Measurements from ENCODE around the gene DCAF10. TPM values are rescaled to one million over a fixed set of nuclear protein-coding genes. Genes with fewer than 3 reads are reported as not detected.
"Not testable (repeated sequence)": the region's sequence is repeated elsewhere in the genome, so short reads cannot be mapped to it uniquely, and the experiment has no call there.

The DCAF10 gene, protein sequence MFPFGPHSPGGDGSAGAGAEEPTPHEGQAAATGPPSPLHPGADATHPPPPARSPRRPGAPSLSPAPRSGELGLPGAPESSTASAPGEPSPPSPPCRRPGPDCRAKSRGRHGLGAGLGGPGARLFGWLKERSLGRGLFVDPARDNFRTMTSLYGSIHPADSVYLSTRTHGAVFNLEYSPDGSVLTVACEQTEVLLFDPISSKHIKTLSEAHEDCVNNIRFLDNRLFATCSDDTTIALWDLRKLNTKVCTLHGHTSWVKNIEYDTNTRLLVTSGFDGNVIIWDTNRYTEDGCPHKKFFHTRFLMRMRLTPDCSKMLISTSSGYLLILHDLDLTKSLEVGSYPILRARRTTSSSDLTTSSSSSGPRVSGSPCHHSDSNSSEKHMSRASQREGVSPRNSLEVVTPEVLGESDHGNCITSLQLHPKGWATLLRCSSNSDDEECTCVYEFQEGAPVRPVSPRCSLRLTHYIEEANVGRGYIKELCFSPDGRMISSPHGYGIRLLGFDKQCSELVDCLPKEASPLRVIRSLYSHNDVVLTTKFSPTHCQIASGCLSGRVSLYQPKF
- 17.3 TPM for total RNA-seq

- ATAC-seq (peak; percentile 95), DNase-seq (ENCODE audit: low spot score) (peak; percentile 88)
These were observed at the start of gene DCAF10 for GRCh38 chr9:37800631-37801286. TSS of gene DCAF10 (plus strand) at chr9:37800797. CDS start at chr9:37800867, 70 bp downstream.

- no peak for ATAC-seq
These were observed 49.4 kb upstream of the DCAF10 start for GRCh38 chr9:37751186-37751585.

GRCh38 chr9:37751704-37752103, 48.9 kb upstream of the DCAF10 start:
- not testable (repeated sequence) for ATAC-seq; DNase-seq (ENCODE audit: low spot score)

More at GRCh38 chr9:37751186-37751585, 49.4 kb upstream of the DCAF10 start:
- DNase-seq (ENCODE audit: low spot score) = no peak

GRCh38 chr9:37752112-37752511, 48.5 kb upstream of the DCAF10 start:
- DNase-seq (ENCODE audit: low spot score); ATAC-seq: not testable (repeated sequence)

DNA sequence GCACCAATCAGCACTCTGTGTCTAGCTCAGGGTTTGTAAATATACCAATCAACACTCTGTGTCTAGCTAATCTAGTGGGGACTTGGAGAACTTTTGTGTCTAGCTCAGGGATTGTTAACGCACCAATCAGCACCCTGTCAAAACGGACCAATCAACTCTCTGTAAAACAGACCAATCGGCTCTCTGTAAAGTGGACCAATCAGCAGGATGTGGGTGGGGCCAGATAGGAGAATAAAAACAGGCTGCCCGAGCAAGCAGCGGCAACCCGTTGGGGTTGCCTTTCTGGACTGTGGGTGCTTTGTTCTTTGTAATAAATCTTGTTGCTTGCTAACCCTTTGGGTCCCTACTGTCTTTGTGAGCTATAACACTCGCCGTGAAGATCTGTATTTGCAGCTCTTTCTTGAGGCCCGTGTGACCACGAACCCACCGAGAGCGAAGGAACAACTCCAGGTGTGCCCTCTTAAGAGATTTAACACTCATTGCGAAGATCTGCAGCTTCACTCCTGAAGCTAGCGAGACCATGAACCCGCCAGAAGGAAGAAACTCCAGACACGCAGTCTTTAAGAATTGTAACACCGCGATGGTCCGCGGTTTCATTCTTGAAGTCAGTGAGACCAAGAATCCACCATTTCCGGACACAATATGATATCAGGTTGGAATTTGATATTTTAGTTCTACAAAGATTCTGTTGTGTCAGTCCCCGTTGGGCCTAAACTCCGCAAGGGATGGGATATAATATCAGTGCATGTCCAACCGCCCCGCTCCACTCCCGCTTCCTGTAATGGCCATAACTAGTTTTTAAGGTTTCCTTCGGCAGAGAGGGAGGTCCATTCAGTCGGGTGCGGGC, 47.7 kb upstream of the DCAF10 start:
- no peak for DNase-seq (ENCODE audit: low spot score)
- no peak for ATAC-seq

- ATAC-seq = peak; percentile 98
- DNase-seq (ENCODE audit: low spot score) = peak; percentile 72
These were observed 47.0 kb upstream of the DCAF10 start, which contains the start of gene TRMT10B for GRCh38 chr9:37753489-37754190. TSS of gene TRMT10B (plus strand) at chr9:37753805. CDS start at chr9:37761932, 8,127 bp downstream.

DNA sequence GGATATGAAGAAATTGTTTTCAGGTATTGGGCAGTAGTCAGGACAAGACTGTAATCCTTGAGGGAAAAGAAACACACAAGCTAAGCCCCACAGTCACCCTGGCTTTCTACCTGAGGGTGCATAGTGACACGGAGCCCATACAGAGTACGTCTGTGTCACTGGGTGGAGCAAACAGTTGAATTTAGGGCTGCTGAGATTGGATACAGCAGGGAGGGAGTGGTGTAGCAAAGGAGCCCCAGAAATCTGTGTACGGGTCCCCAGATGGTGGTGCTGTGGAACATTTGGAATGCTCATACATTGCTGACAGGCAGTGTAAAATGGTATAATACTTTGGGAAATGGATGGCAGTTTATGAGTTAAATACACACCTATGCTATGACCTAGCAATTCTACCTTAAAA, 41.9 kb upstream of the DCAF10 start:
- no peak for ATAC-seq
- DNase-seq (ENCODE audit: low spot score) = no peak

DNA sequence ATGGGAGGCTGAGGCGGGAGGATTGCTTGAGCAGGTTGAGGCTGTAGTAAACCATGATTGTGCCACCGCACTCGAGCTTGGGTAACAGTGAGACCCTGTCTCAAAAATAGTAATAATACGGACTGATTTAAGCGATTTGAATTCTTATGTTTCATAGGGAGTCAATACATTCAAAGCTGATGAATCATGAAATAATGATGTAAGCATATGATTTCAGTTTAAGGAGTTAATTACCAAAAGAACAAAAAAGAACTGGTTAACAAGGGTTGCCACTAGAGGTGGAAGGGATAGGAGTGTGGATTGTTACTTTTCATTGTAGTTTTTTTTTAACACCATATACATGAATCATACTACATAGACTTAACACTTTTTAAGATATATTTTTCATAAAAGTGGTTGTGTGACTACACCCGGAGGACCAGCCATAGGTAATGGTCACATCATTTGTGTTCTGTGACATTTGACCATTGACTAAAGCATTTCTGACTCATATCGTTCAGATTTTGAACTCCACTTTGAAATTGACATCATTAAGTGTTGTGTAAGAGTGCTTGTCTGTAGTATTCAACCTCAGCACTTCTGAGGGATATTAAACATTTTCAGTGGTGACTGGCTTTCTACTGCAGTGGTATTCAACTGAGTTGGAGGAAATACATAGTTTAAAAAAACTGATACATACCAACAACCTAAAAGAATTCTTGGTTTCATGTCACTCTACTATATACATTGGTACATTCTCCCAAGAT, 40.0 kb upstream of the DCAF10 start:
- ATAC-seq (no peak), DNase-seq (ENCODE audit: low spot score) (no peak)

GRCh38 chr9:37761511-37761910, 39.1 kb upstream of the DCAF10 start:
- DNase-seq (ENCODE audit: low spot score) (no peak), ATAC-seq (no peak)

DNA sequence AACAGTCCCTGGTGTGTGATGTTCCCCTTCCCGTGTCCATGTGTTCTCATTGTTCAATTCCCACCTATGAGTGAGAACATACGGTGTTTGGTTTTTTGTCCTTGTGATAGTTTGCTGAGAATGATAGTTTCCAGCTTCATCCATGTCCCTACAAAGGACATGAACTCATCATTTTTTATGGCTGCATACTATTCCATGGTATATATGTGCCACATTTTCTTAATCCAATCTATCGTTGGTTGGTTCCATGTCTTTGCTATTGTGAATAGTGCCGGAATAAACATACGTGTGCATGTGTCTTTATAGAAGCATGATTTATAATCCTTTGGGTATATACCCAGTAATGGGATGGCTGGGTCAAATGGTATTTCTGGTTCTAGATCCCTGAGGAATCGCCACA, 35.3 kb upstream of the DCAF10 start:
- DNase-seq (ENCODE audit: low spot score); ATAC-seq: not testable (repeated sequence)

DNA sequence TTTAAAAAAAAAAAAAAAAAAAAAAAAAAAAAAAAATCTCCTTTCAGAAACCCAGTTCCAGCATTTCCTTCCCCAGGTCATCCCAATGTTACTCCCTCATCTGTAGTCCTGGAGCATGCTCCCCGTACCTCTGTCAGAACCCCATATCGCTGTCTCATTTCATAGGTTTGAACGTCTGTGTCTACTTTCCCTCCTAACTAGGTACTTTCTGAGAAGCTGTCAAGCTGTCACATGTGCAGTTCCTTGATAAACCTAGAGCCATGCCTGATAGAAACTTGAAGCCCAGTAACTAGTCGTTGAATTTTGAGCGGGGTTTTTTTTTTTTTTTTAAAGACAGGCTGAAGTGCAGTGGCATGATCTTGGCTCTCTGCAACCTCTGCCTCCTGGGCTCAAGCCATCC, 31.3 kb upstream of the DCAF10 start:
- DNase-seq (ENCODE audit: low spot score) = no peak
- ATAC-seq = no peak

DNA sequence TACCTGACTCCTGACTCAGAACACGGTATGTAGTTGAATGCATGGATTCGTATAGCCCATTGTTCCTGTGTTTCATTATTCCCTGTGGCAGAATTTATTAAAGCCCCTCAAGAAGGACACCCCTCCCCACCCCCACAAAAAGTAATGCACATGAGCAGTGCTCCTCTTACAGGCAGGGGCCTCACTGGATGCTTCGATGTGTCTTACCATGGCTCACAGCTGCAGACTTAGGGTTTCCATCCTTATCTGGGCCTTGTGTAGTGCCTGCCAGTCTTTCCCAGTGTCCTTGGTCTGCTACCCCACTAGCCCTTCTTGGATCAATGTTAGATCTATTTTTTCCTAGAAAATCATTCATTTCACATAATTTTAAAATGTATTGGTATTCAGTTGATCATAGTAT, 30.6 kb upstream of the DCAF10 start:
- DNase-seq (ENCODE audit: low spot score) = no peak
- ATAC-seq = no peak

DNA sequence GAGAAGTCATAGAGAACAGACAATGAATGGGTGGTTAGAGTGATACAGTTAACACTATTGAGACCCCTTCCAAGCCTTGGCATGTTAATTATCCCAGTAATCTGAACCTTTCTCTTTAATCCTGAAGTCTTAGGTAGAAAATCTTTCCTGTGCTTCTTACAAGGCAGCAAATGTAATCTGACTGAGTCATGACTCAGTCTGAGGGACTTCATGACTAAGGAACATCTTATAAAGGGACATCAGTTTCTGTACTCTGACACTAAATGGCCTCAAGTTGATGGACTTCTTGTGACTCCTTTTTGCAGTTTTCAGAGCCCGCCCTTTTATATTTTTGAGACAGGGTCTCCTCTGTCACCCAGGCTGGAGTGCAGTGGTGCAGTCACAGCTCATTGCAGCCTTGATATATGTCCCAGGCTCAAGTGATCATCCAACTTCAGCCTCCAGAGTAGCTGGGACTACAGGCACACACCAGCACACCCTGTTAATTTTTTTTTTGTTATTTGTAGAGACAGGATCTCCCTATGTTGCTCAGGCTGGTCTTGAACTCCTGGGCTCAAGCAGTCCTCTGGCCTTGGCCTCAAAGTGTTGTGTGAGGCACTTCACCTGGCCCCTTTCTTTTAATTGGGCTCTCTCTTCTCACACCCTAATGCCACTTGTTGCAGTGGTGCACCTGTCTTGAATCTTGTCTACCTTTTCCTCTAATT, 25.2 kb upstream of the DCAF10 start:
- ATAC-seq (no peak), DNase-seq (ENCODE audit: low spot score) (no peak)

DNA sequence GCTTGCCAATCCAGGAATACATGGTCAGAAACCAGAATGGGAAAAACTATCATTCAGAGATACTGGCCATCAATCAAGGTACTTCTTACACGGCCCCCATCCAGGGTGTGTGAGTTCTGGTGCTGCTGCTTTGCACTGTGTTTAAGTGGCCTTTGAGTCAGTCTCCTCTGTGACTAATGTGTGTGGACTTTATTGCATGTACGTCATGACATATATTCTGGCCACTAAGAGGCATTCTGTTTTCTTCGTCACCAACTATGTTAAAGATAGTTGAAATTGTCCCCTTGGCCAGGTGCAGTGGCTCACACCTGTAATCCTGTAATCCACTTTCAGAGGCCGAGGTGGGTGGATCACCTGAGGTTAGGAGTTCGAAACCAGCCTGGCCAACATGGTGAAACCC, 24.3 kb upstream of the DCAF10 start:
- no peak for ATAC-seq
- no peak for DNase-seq (ENCODE audit: low spot score)

DNA sequence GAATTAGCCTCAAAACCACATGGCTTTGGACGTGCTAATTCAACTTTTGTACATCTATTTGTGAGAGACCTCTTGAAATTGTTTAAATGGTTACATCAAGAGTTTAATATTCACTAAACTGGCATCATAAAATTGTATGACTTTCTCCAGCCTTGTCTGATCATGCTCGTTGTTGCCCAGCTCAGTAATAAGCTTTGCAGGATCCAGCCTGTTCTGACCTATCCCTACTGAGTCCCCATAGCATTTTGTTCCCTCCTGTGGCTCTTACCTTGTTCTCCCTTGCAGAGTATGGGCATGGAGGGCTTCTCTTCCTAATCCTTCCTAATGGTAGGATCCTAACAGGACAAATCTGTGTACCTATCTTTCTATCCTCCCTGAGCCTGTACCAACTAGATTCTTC, 22.1 kb upstream of the DCAF10 start:
- DNase-seq (ENCODE audit: low spot score) (no peak), ATAC-seq (no peak)

DNA sequence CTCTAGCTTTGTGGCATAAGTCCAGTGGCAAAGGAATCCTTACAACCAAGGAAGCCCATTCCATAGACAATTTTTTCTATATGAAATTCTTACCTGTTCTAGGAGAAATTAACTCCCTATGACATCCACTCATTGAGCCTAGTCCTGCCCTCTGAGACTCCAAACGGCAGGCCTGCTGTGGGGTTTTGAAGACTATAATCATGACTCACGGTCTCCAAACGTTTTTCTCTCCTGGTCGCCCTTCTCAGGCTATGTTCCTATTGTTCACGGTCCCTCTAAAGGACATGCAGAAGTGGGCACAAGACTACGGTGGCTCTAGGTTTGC, 16.3 kb upstream of the DCAF10 start:
- ATAC-seq = no peak
- DNase-seq (ENCODE audit: low spot score) = no peak

GRCh38 chr9:37784616-37785483, 15.7 kb upstream of the DCAF10 start, which contains the start of gene EXOSC3:
TSS of gene EXOSC3 (minus strand) at chr9:37785064. CDS start at chr9:37785044, 20 bp downstream.
- DNase-seq (ENCODE audit: low spot score) (peak; percentile 92), ATAC-seq (peak; percentile 96)

DNA sequence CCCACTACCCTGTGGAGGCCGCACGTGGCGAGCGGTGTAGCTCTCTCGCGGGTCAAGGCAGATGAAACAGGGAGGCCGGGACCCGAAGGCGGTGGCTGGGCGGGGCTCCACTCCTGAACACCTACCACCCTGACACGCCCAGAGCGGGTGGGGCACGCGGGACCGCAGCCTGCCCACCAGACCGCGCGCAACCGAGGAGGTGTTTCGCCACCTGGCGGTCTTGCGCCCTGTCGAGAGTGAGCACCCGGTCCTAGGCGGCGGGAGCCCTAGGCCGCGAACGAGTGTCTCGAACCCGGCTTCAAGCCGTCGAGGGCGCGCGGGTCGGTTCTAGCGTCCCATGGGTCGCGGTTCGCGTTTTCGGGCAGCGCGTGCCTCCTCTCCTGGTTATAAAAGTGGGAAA, 13.5 kb upstream of the DCAF10 start:
- ATAC-seq (no peak), DNase-seq (ENCODE audit: low spot score) (no peak)

Measured in left lobe of liver (tissue), 2 donors.